Upper lobe of right lung (tissue), 1 donor: Measurements from ENCODE around the gene DOK6. TPM values are rescaled to one million over a fixed set of nuclear protein-coding genes. Genes with fewer than 3 reads are reported as not detected.

Experiments used
- ATAC-seq: fragments of 200-7000 bp; cut with Tn5 transposase; one replicate; pipeline ENCODE4 v1.9.1; 2020; ENCODE audit warnings: mild to moderate bottlenecking, moderate library complexity
- DNase-seq: peaks from one replicate; pipeline ENCODE4 v3.0.0-alpha.2; 2020
- H3K27ac ChIP-seq: fragments of 200-600 bp; one replicate; pipeline ENCODE4 v1.8.0; 2022
- H3K27me3 ChIP-seq: fragments of 200-600 bp; one replicate; pipeline ENCODE4 v1.8.0; 2022; ENCODE audit warnings: mild to moderate bottlenecking
- H3K36me3 ChIP-seq: fragments of 200-600 bp; one replicate; pipeline ENCODE4 v1.8.0; 2022
- H3K4me1 ChIP-seq: fragments of 200-600 bp; one replicate; pipeline ENCODE4 v1.8.0; 2022
- H3K4me3 ChIP-seq: fragments of 200-600 bp; one replicate; pipeline ENCODE4 v1.8.0; 2022; ENCODE audit warnings: mild to moderate bottlenecking
- H3K9me3 ChIP-seq: fragments of 200-600 bp; one replicate; pipeline ENCODE4 v1.8.0; 2022
- intact Hi-C: fragments of 100-400 bp; cut with DNase I; formaldehyde crosslinking; loops from one replicate; pipeline ENCODE4 v1.11.0; 2022
- total RNA-seq: library from RNA; stranded (reverse); fragmentation: NEBNext Ultra II Directional; extraction: Animal tissue kit (Norgen Biotek cat#: 25700); gene quantifications from one replicate; pipeline ENCODE4 v1.2.1, GENCODE V29; 2021
- TF ChIP-seq, protein P1 (sequence below): fragments of 200-600 bp; IDR thresholded peaks from one replicate; pipeline ENCODE4 v1.8.0; 2022; ENCODE audit warnings: antibody characterized with exemption
- donor health status: DM: no; HTN: yes; CAD: no; lungs with severe emphysema.

Gene DOK6
- total RNA-seq, 1 donor from 2014 or later, result 5.9 TPM

DNA sequence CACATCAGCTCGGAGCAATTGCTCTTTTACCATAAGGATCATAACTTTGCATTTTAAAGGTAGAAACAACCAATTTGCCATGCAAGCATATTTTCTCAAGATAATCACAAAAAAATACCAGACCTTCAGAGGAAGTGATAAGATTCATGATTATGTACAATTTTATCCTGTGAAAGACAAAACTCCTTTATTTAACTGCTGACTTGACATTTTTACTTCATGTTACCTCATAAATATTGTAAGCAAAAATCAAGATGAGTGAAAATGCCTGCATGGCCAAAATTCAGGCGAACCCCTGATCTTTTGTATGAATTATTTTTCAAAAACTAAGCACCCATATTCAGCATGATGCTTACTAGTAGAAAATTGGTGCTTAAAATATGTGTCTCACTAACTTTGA lies 300.6 kb downstream of the DOK6 start:
- Histone ChIP-seq H3K9me3 (no peaks in the 10 kb centered on the region), H3K36me3 (no peaks in the 10 kb centered on the region), H3K27me3 (no peaks in the 10 kb centered on the region), H3K4me3 (no peak overlapping the region), H3K27ac (no peak overlapping the region), H3K4me1 (no peaks in the 10 kb centered on the region)
- intact Hi-C loops, result no loop called here
- TF ChIP-seq, protein P1, sequence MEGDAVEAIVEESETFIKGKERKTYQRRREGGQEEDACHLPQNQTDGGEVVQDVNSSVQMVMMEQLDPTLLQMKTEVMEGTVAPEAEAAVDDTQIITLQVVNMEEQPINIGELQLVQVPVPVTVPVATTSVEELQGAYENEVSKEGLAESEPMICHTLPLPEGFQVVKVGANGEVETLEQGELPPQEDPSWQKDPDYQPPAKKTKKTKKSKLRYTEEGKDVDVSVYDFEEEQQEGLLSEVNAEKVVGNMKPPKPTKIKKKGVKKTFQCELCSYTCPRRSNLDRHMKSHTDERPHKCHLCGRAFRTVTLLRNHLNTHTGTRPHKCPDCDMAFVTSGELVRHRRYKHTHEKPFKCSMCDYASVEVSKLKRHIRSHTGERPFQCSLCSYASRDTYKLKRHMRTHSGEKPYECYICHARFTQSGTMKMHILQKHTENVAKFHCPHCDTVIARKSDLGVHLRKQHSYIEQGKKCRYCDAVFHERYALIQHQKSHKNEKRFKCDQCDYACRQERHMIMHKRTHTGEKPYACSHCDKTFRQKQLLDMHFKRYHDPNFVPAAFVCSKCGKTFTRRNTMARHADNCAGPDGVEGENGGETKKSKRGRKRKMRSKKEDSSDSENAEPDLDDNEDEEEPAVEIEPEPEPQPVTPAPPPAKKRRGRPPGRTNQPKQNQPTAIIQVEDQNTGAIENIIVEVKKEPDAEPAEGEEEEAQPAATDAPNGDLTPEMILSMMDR, result no peak
- ATAC-seq, result no peak
- DNase-seq, result no peak

DNA sequence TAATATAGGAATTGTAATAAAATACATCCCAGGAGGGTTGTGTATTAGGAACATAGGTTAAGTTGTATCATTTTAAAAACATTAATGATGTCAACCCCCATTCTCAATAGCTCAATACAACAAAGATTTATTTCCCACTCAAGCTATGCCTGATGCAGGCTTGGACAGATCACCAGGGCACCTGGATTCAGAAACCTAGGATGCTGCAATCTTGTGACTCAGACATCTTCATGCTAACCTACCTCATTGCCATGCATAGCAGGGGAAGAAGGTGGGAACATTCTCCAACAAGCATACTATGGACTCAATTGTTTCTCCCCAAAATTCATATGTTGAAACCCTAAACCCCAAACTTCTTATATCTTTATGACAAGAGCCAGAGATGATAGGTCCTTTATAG lies 302.8 kb downstream of the DOK6 start:
- DNase-seq, result no peak
- TF ChIP-seq, protein P1, result no peak
- no peak for ATAC-seq
- H3K9me3 ChIP-seq, result no peaks in the 10 kb centered on the region
- intact Hi-C loops, result no loop called here
- H3K27ac ChIP-seq, result no peak overlapping the region
- no peaks in the 10 kb centered on the region for H3K27me3 ChIP-seq
- H3K4me1 ChIP-seq, result no peaks in the 10 kb centered on the region
- no peak overlapping the region for H3K4me3 ChIP-seq
- H3K36me3 ChIP-seq, result no peaks in the 10 kb centered on the region

DNA sequence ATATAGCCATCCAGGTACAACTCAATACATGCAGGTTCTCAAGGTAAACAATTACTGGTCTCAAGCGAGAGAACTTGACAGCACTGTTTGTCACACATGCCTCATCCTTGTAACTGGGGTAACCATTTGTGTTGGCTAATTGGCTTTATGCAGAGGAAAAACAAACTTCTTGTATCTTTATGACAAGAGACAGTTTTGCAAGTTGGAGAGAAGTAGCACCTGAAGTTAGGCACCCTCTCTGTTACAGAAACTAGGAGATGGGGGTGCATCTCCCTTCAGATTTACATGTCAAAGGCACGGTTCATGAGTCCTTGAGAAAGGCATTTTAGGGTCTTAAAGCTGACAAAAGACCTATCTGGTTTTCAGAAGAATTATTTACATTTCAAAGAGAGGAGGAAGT lies 305.3 kb downstream of the DOK6 start:
- Histone ChIP-seq H3K27ac (no peak overlapping the region), H3K4me3 (no peak overlapping the region), H3K4me1 (no peaks in the 10 kb centered on the region), H3K36me3 (no peaks in the 10 kb centered on the region), H3K27me3 (no peaks in the 10 kb centered on the region), H3K9me3 (no peaks in the 10 kb centered on the region)
- TF ChIP-seq, protein P1, result no peak
- intact Hi-C loops, result no loop called here
- no peak for ATAC-seq
- no peak for DNase-seq

- DNase-seq (no peak), ATAC-seq (no peak)
- TF ChIP-seq, protein P1, result no peak
- intact Hi-C loops, result no loop called here
- H3K4me3 ChIP-seq, result no peak overlapping the region
- no peak overlapping the region for H3K27ac ChIP-seq
- H3K36me3 ChIP-seq, result no peaks in the 10 kb centered on the region
- no peaks in the 10 kb centered on the region for H3K4me1 ChIP-seq
- H3K27me3 ChIP-seq, result no peaks in the 10 kb centered on the region
- H3K9me3 ChIP-seq, result no peaks in the 10 kb centered on the region
These were observed 308.2 kb downstream of the DOK6 start for GRCh38 chr18:69708844-69709243.

GRCh38 chr18:69715191-69715795 lies 314.6 kb downstream of the DOK6 start:
- H3K27ac ChIP-seq, result no peak overlapping the region
- ATAC-seq (no peak), DNase-seq (no peak)
- H3K36me3 ChIP-seq, result no peaks in the 10 kb centered on the region
- H3K4me1 ChIP-seq, result no peaks in the 10 kb centered on the region
- H3K9me3 ChIP-seq, result peaks cover 15% of the 10 kb centered on the region
- no peaks in the 10 kb centered on the region for H3K27me3 ChIP-seq
- no peak overlapping the region for H3K4me3 ChIP-seq
- TF ChIP-seq, protein P1, result no peak
- intact Hi-C loops, result no loop called here

GRCh38 chr18:69717586-69717985 lies 316.9 kb downstream of the DOK6 start:
- Histone ChIP-seq H3K27ac (no peak overlapping the region), H3K9me3 (peaks cover 15% of the 10 kb centered on the region), H3K27me3 (no peaks in the 10 kb centered on the region), H3K4me1 (no peaks in the 10 kb centered on the region), H3K4me3 (no peak overlapping the region), H3K36me3 (no peaks in the 10 kb centered on the region)
- TF ChIP-seq, protein P1, result no peak
- DNase-seq, result no peak
- ATAC-seq, result no peak
- intact Hi-C loops, result no loop called here
